Smooth muscle cell of bladder (primary cell): ENCODE measurements around the gene CD101. TPM values are rescaled to one million over a fixed set of nuclear protein-coding genes. Genes with fewer than 3 reads are reported as not detected.

Experiments
- total RNA-seq: library from RNA; depleted of rRNA; stranded (reverse); fragments of >200 nt; gene quantifications from 2 replicates; pipeline ENCODE4 v1.2.3, GENCODE V29; 2014

Gene CD101, protein sequence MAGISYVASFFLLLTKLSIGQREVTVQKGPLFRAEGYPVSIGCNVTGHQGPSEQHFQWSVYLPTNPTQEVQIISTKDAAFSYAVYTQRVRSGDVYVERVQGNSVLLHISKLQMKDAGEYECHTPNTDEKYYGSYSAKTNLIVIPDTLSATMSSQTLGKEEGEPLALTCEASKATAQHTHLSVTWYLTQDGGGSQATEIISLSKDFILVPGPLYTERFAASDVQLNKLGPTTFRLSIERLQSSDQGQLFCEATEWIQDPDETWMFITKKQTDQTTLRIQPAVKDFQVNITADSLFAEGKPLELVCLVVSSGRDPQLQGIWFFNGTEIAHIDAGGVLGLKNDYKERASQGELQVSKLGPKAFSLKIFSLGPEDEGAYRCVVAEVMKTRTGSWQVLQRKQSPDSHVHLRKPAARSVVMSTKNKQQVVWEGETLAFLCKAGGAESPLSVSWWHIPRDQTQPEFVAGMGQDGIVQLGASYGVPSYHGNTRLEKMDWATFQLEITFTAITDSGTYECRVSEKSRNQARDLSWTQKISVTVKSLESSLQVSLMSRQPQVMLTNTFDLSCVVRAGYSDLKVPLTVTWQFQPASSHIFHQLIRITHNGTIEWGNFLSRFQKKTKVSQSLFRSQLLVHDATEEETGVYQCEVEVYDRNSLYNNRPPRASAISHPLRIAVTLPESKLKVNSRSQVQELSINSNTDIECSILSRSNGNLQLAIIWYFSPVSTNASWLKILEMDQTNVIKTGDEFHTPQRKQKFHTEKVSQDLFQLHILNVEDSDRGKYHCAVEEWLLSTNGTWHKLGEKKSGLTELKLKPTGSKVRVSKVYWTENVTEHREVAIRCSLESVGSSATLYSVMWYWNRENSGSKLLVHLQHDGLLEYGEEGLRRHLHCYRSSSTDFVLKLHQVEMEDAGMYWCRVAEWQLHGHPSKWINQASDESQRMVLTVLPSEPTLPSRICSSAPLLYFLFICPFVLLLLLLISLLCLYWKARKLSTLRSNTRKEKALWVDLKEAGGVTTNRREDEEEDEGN
- total RNA-seq = 0.09 and 0.14 TPM in 2 replicates

DNA sequence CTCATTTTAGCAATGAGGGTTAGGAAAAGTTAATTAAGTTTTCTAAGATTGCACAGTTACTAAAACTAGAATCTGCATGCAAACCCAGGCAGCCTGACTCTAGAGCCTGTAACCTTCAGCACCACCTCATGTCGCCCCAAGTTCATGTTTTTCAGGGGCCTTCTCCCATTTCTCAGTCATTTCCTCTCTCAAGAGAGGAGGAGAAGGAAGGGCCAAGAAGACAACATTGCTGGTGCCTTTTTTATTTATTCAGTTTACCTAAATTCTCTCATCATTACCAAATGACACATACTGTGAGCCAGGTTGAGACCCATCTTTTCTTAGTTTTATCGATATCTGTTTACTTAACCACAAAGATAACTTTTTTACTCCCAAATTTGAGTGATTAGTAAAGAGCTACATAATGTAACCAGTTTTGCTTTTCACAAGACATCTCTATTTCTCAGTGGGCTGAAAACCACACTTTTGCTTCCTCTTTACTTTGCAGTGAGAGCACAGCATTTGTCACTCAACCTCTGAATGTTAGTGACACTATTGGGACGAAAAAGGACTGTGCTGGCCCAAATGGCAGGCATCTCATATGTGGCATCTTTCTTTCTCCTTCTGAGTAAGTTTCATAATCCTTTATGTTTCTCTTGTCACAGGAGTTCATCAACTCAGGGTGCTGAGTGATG is at the start of gene CD101:
CD101 (plus strand) TSS at position 507 of the 674 bp plus-strand sequence; CDS start at position 565, 58 bp downstream.

DNA sequence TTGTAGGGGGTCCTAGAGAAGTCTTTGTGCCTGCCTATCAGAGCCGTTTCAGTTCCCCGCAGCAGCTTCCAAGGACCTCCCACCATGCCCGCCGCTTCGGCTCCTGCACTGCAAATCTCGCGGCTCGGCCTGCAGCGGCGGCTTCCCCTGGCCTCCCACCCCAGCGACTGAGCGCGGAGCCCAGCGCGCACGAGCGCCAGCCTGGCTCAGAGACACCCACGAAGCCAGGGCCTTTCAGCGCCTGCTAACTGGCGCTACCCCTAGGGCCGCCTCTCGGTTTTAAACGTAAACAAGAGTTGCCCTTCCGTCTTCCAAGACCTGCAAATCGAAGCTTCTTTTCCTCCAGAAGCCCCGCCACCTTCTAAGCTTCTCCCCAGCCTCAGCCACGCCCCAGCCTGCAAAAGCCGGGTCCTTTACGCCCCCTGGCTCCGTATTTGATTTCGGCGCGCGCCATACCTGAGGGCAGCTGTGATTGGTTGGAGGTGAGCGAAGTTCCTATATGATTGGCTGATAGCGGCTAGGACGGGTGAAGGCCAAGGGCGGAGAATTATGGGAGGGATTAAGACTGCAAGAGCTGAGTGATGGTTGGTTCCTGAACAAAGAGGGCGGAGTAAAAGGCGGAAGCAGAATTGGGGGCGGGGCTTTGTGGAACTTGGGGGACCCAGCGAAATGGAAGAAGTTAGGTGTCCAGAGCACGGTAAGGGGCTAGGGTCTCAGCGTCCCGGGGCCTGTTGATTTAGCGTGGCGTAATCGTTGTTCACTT is 58.3 kb downstream of the CD101 start, which contains the start of gene TTF2:
TTF2 (plus strand) TSS at position 649 of the 763 bp plus-strand sequence; CDS start at position 670, 21 bp downstream.

Other genes with a start within 250 kb of the CD101 start
- not detected in 2 replicates for gene CD2, start 247.3 kb upstream of the CD101 start, total RNA-seq
- 47.2 and 58.6 TPM in 2 replicates for gene PTGFRN, start 91.8 kb upstream of the CD101 start, total RNA-seq
- gene TTF2, start 58.6 kb downstream of the CD101 start, total RNA-seq = 8.7 and 11.8 TPM in 2 replicates
- gene TRIM45, start 120.0 kb downstream of the CD101 start, total RNA-seq = 1.7 and 1.8 TPM in 2 replicates
- gene VTCN1, start 209.2 kb downstream of the CD101 start, total RNA-seq = under 0.01 TPM in 1 of 2 replicates, not detected in the other